Motor neuron (in vitro differentiated cells): ENCODE measurements around the gene GSTM4. TPM values are rescaled to one million over a fixed set of nuclear protein-coding genes. Genes with fewer than 3 reads are reported as not detected.
"Not testable (repeated sequence)": the region's sequence is repeated elsewhere in the genome, so short reads cannot be mapped to it uniquely, and the experiment has no call there.

Source experiments
- ATAC-seq, 8 experiments: fragments of 200-7000 bp; cut with Tn5 transposase; replicated peaks in 6 of 8; 2 replicates each; pipeline ENCODE4 v1.8.0; 2021; ENCODE audit warnings: mild to moderate bottlenecking in 8 of 8, moderate library complexity in 8 of 8
- H3K27ac ChIP-seq, 2 donors: fragments of 250-450 bp; sonication (Bioruptor Pico); 2 replicates each; pipeline ENCODE4 v1.9.0; 2021; ENCODE audit warnings: antibody characterized with exemption in 2 of 2, mild to moderate bottlenecking in 2 of 2, moderate library complexity in 1 of 2
- H3K4me1 ChIP-seq, 2 donors: fragments of 250-450 bp; sonication (Bioruptor Pico); replicated peaks in 1 of 2; 2 replicates each; pipeline ENCODE4 v1.6.1; 2021; ENCODE audit warnings: antibody characterized with exemption in 2 of 2, mild to moderate bottlenecking in 2 of 2, moderate library complexity in 1 of 2
- H3K4me3 ChIP-seq, 5 donors: fragments of 250-450 bp; sonication (Bioruptor Pico); 2 replicates each; pipeline ENCODE4 v1.9.0; 2021; ENCODE audit warnings: antibody characterized with exemption in 5 of 5, mild to moderate bottlenecking in 5 of 5, moderate library complexity in 4 of 5
- WGBS, 10 experiments: fragments of 450-650 bp; shearing (Covaris generic); methylation state at CpG; one replicate each; pipeline ENCODE4 v1.0.0; 2022; 5-methylcytosine and 5-hydroxymethylcytosine counted together
- in situ Hi-C, 9 experiments: fragments of 400-800 bp; cut with MboI; loops; one replicate each; pipeline ENCODE4 v1.15.0; 2021; ENCODE audit warnings: low sequenced_read_pairs in 9 of 9, low pct_unique_long_range_greater_than_20kb in 2 of 9; ENCODE audit not compliant: unreplicated experiment in 9 of 9
- total RNA-seq, 8 experiments: library from RNA; unstranded; fragments of 300-600 nt; gene quantifications; 2 replicates each; pipeline versions ENCODE4 v1.2.3 to v1.2.4, GENCODE V29; 2022

Gene GSTM4
- total RNA-seq, 8 experiments from 2014 or later: 6.5 to 46.1 (median 9.1) TPM

DNA sequence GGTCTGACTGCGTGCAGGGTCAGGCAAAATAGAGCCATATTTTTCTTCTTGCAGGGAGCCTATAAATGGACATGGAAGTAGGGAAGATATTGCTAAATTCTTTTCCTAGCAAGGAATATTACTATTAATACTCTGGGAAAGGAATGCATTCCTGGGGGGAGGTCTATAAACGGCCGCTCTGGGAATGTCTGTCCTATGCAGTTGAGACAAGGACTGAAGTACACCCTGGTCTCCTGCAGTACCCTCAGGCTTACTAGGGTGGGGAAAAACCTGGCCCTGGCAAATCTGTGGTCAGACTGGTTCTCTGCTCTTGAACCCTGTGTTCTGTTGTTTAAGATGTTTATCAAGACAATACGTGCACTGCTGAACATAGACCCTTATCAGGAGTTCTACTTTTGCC lies 53.0 kb downstream of the GSTM4 start:
- 79 to 100% (median 93%) methylated on average over 1 to 4 of the region's 4 CpGs; no CpG with 5 or more reads in 2 of the 10 experiments for WGBS, 10 experiments
- in situ Hi-C loops, ATAC-seq: not testable (repeated sequence)

DNA sequence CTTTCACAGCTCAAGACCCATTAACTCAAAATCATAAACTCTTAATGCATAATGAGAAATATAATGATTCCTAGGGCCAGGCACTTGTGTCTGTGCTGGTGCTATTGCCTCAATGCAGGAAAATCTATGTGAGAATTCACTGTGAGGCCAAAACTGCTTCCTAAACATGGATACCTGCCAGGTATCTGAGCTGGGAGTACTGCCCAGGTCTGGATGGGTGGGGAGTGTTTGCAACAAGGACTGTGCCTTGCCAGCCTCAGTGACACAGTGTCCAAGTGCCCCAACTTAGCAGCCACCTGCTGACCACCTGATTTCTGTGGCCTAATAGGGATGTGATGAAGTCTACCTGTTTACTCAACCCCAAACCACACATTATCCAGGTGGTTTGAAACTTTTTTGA lies 53.9 kb downstream of the GSTM4 start:
- H3K4me3 ChIP-seq, H3K27ac ChIP-seq, in situ Hi-C loops, ATAC-seq, H3K4me1 ChIP-seq: not testable (repeated sequence)

More for the DNA sequence above, 53.0 kb downstream of the GSTM4 start:
- not testable (repeated sequence) for H3K27ac ChIP-seq, H3K4me3 ChIP-seq, H3K4me1 ChIP-seq

Other genes with a start within 250 kb of the GSTM4 start
- gene PSMA5, start 229.7 kb upstream of the GSTM4 start, total RNA-seq: 100 to 1,000 TPM in 1 of 8 experiments, 10 to 100 TPM in 7; 47.3 to 100 (median 72.2) TPM
- gene SYPL2, start 189.6 kb upstream of the GSTM4 start, total RNA-seq: 1 to 10 TPM in 2 of 8 experiments, under 1 TPM in 6; 0.11 to 2.2 (median 0.81) TPM
- gene ATXN7L2, start 172.2 kb upstream of the GSTM4 start, total RNA-seq: 10 to 100 TPM in 4 of 8 experiments, 1 to 10 TPM in 4; 3.7 to 20.1 (median 9.8) TPM
- gene CYB561D1, start 162.0 kb upstream of the GSTM4 start, total RNA-seq: 10 to 100 TPM in 2 of 8 experiments, 1 to 10 TPM in 6; 5.8 to 12.6 (median 7.5) TPM
- gene AMIGO1, start 146.4 kb upstream of the GSTM4 start, total RNA-seq: 10 to 100 TPM in 1 of 8 experiments, 1 to 10 TPM in 7; 3.5 to 11.5 (median 6.7) TPM
- 1 to 10 TPM in 6 of 8 experiments, under 1 TPM in 2; 0.56 to 5.8 (median 2.6) TPM for gene GPR61, start 116.2 kb upstream of the GSTM4 start, total RNA-seq
- 10 to 100 TPM in 7 of 8 experiments, 1 to 10 TPM in 1; 8.8 to 15.5 (median 13.9) TPM for gene GNAI3, start 107.5 kb upstream of the GSTM4 start, total RNA-seq
- gene GNAT2, start 36.5 kb upstream of the GSTM4 start, total RNA-seq: not detected
- gene AMPD2, start 36.3 kb upstream of the GSTM4 start, total RNA-seq: 100 to 1,000 TPM in 1 of 8 experiments, 10 to 100 TPM in 7; 46.3 to 100 (median 61.3) TPM
- gene GSTM2, start 12.0 kb downstream of the GSTM4 start, total RNA-seq: 100 to 1,000 TPM in 2 of 8 experiments, 10 to 100 TPM in 6; 18.6 to 116 (median 28.1) TPM
- gene GSTM1, start 31.7 kb downstream of the GSTM4 start, total RNA-seq: 1 to 10 TPM in 3 of 8 experiments, not detected in 5; 2.6 to 5.2 (median 3.7) TPM
- 1 to 10 TPM in 3 of 8 experiments, under 1 TPM in 4, not detected in 1; 0.05 to 2.9 (median 0.82) TPM for gene GSTM5, start 56.2 kb downstream of the GSTM4 start, total RNA-seq
- 100 to 1,000 TPM in 3 of 8 experiments, 10 to 100 TPM in 5; 61.8 to 639 (median 82.1) TPM for gene GSTM3, start 84.9 kb downstream of the GSTM4 start, total RNA-seq
- 1 to 10 TPM in 2 of 8 experiments, not detected in 6; 1.0 to 3.1 TPM for gene EPS8L3, start 107.8 kb downstream of the GSTM4 start, total RNA-seq